Measurements from ENCODE around the gene CA5B. TPM values are rescaled to one million over a fixed set of nuclear protein-coding genes. Genes with fewer than 3 reads are reported as not detected.

The CA5B gene
- total RNA-seq, 1 experiment from 2014 or later = 8.3 TPM

GRCh38 chrX:15721911-15722310 lies 16.2 kb upstream of the CA5B start:
- no peak overlapping the region for H3K23ac ChIP-seq (ENCODE audit: insufficient read length, low read depth, low read length)
- H3K9me3 ChIP-seq (ENCODE audit: control insufficient read depth, low read depth, low read length) = no peaks in the 10 kb centered on the region
- Mint-ChIP-seq H3K4me3 (no peak overlapping the region), H3K36me3 (ENCODE audit: insufficient read depth in 1 of 3, low read depth in 3 of 3) (no peaks in the 10 kb centered on the region), H3K27ac (no peak overlapping the region), H3K9me3 (no peaks in the 10 kb centered on the region), H3K4me1 (peaks cover 18 to 19% of the 10 kb centered on the region in 2 experiments), H3K27me3 (ENCODE audit: low read depth) (no peaks in the 10 kb centered on the region)
- no peak overlapping the region for H3K4ac ChIP-seq (ENCODE audit: low read depth, low read length)
- H3K9ac ChIP-seq (ENCODE audit: extremely low read depth, insufficient read length, low read length) = no peak overlapping the region
- H4K20me1 ChIP-seq (ENCODE audit: control insufficient read depth, insufficient read depth, insufficient read length) = no peaks in the 10 kb centered on the region
- H2AFZ ChIP-seq (ENCODE audit: low read length) = no peak overlapping the region
- no peak overlapping the region for H2AK5ac ChIP-seq (ENCODE audit: insufficient read length, low read length)
- no peaks in the 10 kb centered on the region for H3K79me1 ChIP-seq (ENCODE audit: insufficient read depth, low read depth, low read length, poor library complexity, severe bottlenecking)
- no peak overlapping the region for H3K18ac ChIP-seq (ENCODE audit: insufficient read length, low read depth, low read length)
- H2BK20ac ChIP-seq (ENCODE audit: low read depth, low read length, poor library complexity, severe bottlenecking) = no peak overlapping the region
- no peak overlapping the region for H3T11ph ChIP-seq (ENCODE audit: low read length)
- peaks cover 8% of the 10 kb centered on the region; the same call in 1 of the 2 replicates for H3K4me1 ChIP-seq (ENCODE audit: insufficient read depth, low read length)
- H3K23me2 ChIP-seq (ENCODE audit: insufficient read length, low read depth, low read length, poor library complexity, severe bottlenecking) = no peaks in the 10 kb centered on the region
- no peaks in the 10 kb centered on the region for H3K27me3 ChIP-seq (ENCODE audit: insufficient read depth, low read length)
- H3K27ac ChIP-seq (ENCODE audit: insufficient read length, low read depth, low read length) = no peak overlapping the region
- H3K79me2 ChIP-seq (ENCODE audit: insufficient read depth, low read length) = no peaks in the 10 kb centered on the region
- H2BK12ac ChIP-seq (ENCODE audit: insufficient read length, low read depth, low read length) = no peak overlapping the region
- no peak overlapping the region for H3K4me2 ChIP-seq (ENCODE audit: insufficient read depth, insufficient read length, low read length)
- H4K5ac ChIP-seq (ENCODE audit: insufficient read length, low read depth, low read length) = no peak overlapping the region
- no peak for TF ChIP-seq CTCF (conservative IDR thresholded peaks at IDR 0.05)
- H2BK15ac ChIP-seq (ENCODE audit: low read depth, low read length) = no peak overlapping the region
- no peak overlapping the region for H2BK120ac ChIP-seq (ENCODE audit: low read depth, low read length, poor library complexity, severe bottlenecking)
- DNase-seq = no peak
- no peak overlapping the region for H4K8ac ChIP-seq (replicated peaks; ENCODE audit: insufficient read length, low read depth, low read length)
- H3K56ac ChIP-seq (ENCODE audit: insufficient read length, low read depth, low read length) = no peak overlapping the region
- no peak overlapping the region for H4K91ac ChIP-seq (ENCODE audit: insufficient read length, low read depth, low read length)
- no peak overlapping the region for H2BK5ac ChIP-seq (ENCODE audit: insufficient read length, low read length)
- no peak overlapping the region for H3K14ac ChIP-seq (ENCODE audit: insufficient read depth, low read length)
- no CpG with 5 or more reads among the region's 1 CpG for WGBS (ENCODE audit: extremely low coverage, insufficient read length, low lambda C conversion rate)

All from H9 (cell line).